Right lobe of liver (tissue), 6 donors: ENCODE results near the gene STARD8. TPM values are rescaled to one million over a fixed set of nuclear protein-coding genes. Genes with fewer than 3 reads are reported as not detected.
"Not testable (repeated sequence)": the region's sequence is repeated elsewhere in the genome, so short reads cannot be mapped to it uniquely, and the experiment has no call there.

Source experiments
- ATAC-seq, 4 donors: fragments of 200-7000 bp; cut with Tn5 transposase; one replicate each; pipeline ENCODE4 v1.9.1; 2020; ENCODE audit warnings: mild to moderate bottlenecking in 4 of 4, moderate library complexity in 4 of 4
- DNase-seq, 3 donors: peaks; one replicate each; pipeline ENCODE4 v3.0.0-alpha.2; 2020
- H3K27ac ChIP-seq, 3 donors: fragments of 200-600 bp; one replicate each; pipeline ENCODE4 v1.8.0; 2022
- H3K27me3 ChIP-seq, 2 donors: fragments of 200-600 bp; one replicate each; pipeline ENCODE4 v1.8.0; 2022
- H3K36me3 ChIP-seq, 4 donors: fragments of 200-600 bp; sonication (generic) in 1 of 4; one replicate each; pipeline versions ENCODE4 v1.5.1 to v1.8.0; 2017 to 2022; ENCODE audit warnings: control low read depth in 1 of 4
- H3K4me1 ChIP-seq, 4 donors: fragments of 200-600 bp; sonication (generic) in 1 of 4; one replicate each; pipeline versions ENCODE4 v1.5.1 to v1.8.0; 2017 to 2022; ENCODE audit warnings: control low read depth in 1 of 4
- H3K4me3 ChIP-seq, 3 donors: fragments of 200-600 bp; one replicate each; pipeline ENCODE4 v1.8.0; 2022
- H3K9me3 ChIP-seq, 4 donors: fragments of 200-600 bp; sonication (generic) in 1 of 4; one replicate each; pipeline versions ENCODE4 v1.5.1 to v1.8.0; 2017 to 2022; ENCODE audit warnings: control low read depth in 1 of 4
- CTCF ChIP-seq, 4 donors: fragments of 200-600 bp in 3 of 4; fragments of 450-650 bp in 1 of 4; IDR thresholded peaks; one replicate each; pipeline versions ENCODE4 v1.5.1 to v1.8.0; 2016 to 2022; ENCODE audit warnings: antibody characterized with exemption in 4 of 4, mild to moderate bottlenecking in 2 of 4
- POLR2A ChIP-seq: fragments of 450-650 bp; IDR thresholded peaks from one replicate; pipeline ENCODE4 v1.6.1; 2017; ENCODE audit warnings: antibody characterized with exemption, mild to moderate bottlenecking
- WGBS: methylation state at CpG from one replicate; pipeline ENCODE4 v1.1.6; 2018; ENCODE audit warnings: low coverage, low lambda C conversion rate; ENCODE audit not compliant: insufficient coverage; ENCODE audit errors: missing lambda C conversion rate; 5-methylcytosine and 5-hydroxymethylcytosine counted together
- intact Hi-C, 2 donors: fragments of 100-400 bp; cut with DNase I; formaldehyde crosslinking; loops; one replicate each; pipeline versions ENCODE4 v1.11.2 to v1.14.1; 2022
- total RNA-seq, 6 experiments: library from RNA; depleted of rRNA in 2 of 6; stranded (reverse); fragments of >200 nt in 2 of 6; fragmentation: NEBNext Ultra II Directional in 3 of 6; extraction: Animal tissue kit (Norgen Biotek cat#: 25700) in 3 of 6; gene quantifications; one replicate each; pipeline versions ENCODE4 v1.1.0 to v1.2.4, GENCODE V29; 2016 to 2023
- donor health status: DM: no; HTN: yes; CAD: no.
- donor health status: DM: no; HTN: no; CAD: no.
- donor health status: DM: no; HTN: no; CAD: no.
- donor health status: DM: no; HTN: yes; CAD: no.
- donor health status: DM: no; HTN: yes; CAD: no.

The STARD8 gene
- total RNA-seq, 6 experiments from 2014 or later: 6.6 to 11.5 (median 7.6) TPM

DNA sequence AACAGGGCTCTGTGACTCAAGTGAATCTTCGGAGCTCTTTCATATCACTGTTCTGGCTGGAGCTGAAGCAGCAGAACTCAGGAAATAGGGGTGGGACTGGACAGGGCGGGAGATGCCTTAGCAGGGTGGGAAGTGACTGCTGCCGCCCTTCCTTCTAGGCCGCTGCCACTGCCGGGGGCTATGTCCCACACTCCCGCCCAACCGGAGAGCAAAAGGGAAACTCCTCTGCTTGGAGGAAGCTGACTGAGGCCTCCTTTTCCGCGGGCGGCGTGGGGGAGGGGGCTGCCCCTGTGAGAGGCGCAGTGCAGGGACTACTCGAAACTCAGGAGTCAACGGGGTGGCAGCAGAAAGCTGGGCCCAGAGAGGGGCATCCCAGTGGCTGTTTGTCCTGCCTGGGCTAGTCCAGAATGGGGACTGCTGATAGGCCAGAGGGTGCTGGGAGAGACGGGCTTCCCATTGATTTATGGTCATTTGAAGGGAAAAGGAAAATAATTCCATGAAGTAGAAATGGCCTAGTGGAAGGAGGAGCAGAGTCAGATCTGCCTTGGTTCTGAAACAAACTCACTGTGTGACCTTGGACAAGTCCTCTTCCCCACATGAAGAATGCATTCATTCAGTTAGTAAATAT lies 36.9 kb downstream of the STARD8 start:
- Histone ChIP-seq H3K9me3 (no peaks in the 10 kb centered on the region), H3K4me1 (no peaks in the 10 kb centered on the region), H3K4me3 (no peak overlapping the region), H3K27me3 (no peaks in the 10 kb centered on the region), H3K27ac (no peak overlapping the region), H3K36me3 (no peaks in the 10 kb centered on the region)
- WGBS: 0% methylated on average over 1 of the region's 15 CpGs
- TF ChIP-seq POLR2A: no peak
- TF ChIP-seq CTCF (IDR thresholded peaks at IDR 0.05): no peak
- DNase-seq: peak; percentile 55 to 77 (median 76)
- intact Hi-C loops: no loop called here
- ATAC-seq: peak; percentile 66 to 80 (median 77)

GRCh38 chrX:68684919-68685304 lies 37.4 kb downstream of the STARD8 start:
- no peak overlapping the region for H3K27ac ChIP-seq
- no peaks in the 10 kb centered on the region for H3K27me3 ChIP-seq
- no peaks in the 10 kb centered on the region for H3K36me3 ChIP-seq
- ATAC-seq (no peak), DNase-seq (no peak)
- intact Hi-C loops: no loop called here
- H3K4me3 ChIP-seq: no peak overlapping the region
- WGBS: 29% methylated on average over 1 of the region's 2 CpGs
- H3K4me1 ChIP-seq: no peaks in the 10 kb centered on the region
- no peaks in the 10 kb centered on the region for H3K9me3 ChIP-seq
- TF ChIP-seq POLR2A: no peak
- TF ChIP-seq CTCF (IDR thresholded peaks at IDR 0.05): no peak

- Histone ChIP-seq H3K36me3 (no peaks in the 10 kb centered on the region), H3K27me3 (no peaks in the 10 kb centered on the region), H3K4me3 (no peak overlapping the region), H3K27ac (no peak overlapping the region), H3K4me1 (no peaks in the 10 kb centered on the region), H3K9me3 (no peaks in the 10 kb centered on the region)
- peak in 1 of 4 donors; percentile 3 for TF ChIP-seq CTCF (IDR thresholded peaks at IDR 0.05)
- TF ChIP-seq POLR2A: no peak
- no peak for ATAC-seq
- no peak for DNase-seq
- intact Hi-C loops: no loop called here
- WGBS: 38% methylated on average over 4 of the region's 5 CpGs
Observed at GRCh38 chrX:68685685-68686084, 38.2 kb downstream of the STARD8 start.

DNA sequence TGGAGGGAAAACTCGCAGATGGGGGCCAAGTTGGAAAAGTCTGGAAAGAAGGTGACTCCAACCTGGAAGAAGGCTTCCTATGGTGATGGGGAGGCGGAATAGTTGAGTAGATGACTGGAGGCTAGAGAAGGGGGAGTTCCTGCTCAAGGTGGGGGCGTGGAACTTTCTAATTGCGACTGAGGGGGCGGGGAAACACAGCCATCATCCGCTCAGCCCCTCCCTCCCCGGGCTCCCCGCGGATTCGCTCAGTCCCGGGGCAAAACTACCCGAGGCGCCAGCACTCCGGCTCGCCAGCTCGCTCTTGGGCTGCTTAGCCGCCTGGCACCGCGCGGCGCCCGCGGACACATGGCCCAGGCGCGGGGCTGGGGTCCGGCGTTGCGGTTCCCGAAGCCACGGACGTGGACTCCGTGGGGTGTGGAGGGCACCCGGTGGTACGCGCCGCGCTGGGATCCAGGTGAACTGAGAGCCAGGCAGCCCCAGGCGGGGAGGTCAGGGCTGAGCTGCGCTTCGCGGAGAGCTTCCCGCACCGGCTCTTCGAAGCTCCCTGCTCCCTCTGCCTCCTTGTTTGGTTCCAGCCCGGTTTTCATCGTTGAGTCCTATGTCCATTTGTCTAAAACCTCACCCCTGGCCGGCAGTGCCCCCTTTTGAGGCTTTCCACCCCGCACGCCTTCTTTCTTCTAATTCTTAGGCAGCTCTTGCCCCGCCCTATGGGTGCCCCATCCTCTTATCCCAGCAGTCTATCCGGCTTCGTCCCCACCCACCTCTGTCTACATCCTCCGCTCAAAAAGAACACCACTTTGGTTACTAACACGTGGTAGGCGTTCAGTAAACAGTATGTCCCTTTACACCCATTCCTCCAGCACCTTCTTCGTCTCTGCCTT lies 38.9 kb downstream of the STARD8 start:
- Histone ChIP-seq H3K27me3 (no peaks in the 10 kb centered on the region), H3K36me3 (no peaks in the 10 kb centered on the region), H3K4me3 (peak overlapping the region; percentile 26 to 33 (median 29)), H3K27ac (peak overlapping the region in 1 of 3 donors; percentile 34), H3K4me1 (no peaks in the 10 kb centered on the region), H3K9me3 (no peaks in the 10 kb centered on the region)
- intact Hi-C loops: no loop called here
- WGBS: 29% methylated on average over 23 of the region's 56 CpGs
- no peak for TF ChIP-seq POLR2A
- TF ChIP-seq CTCF (IDR thresholded peaks at IDR 0.05): no peak
- DNase-seq (peak in 1 of 3 donors; percentile 56), ATAC-seq (peak; percentile 47 to 70 (median 56))

DNA sequence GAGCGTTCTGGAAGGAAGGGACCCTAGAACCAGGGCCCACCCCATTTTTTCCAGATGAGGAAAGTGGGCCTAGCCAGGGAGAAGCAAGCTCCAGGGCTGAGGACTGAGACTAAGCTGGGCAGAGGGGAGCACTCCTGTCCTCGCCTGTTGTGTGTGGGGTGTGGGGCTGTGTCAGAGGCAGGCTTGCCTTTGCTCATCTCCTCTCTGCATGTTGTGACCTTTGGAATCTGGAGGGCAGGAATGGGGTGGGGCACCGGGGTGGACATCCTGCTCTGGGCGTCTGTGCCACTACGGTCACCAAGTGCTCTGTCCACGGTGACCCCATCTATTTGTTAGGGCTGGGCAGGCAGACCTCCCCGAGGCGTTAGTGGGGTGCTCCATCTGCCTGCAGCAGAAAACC lies 41.5 kb downstream of the STARD8 start:
- H3K4me1 ChIP-seq, H3K9me3 ChIP-seq, DNase-seq, H3K36me3 ChIP-seq, intact Hi-C loops, H3K4me3 ChIP-seq, H3K27ac ChIP-seq, H3K27me3 ChIP-seq: not testable (repeated sequence)
- peak; percentile 3 to 44 (median 26) for ATAC-seq
- WGBS: 38% methylated on average over 1 of the region's 8 CpGs
